Measurements from ENCODE around the gene EFNA5.

Gene EFNA5

DNA sequence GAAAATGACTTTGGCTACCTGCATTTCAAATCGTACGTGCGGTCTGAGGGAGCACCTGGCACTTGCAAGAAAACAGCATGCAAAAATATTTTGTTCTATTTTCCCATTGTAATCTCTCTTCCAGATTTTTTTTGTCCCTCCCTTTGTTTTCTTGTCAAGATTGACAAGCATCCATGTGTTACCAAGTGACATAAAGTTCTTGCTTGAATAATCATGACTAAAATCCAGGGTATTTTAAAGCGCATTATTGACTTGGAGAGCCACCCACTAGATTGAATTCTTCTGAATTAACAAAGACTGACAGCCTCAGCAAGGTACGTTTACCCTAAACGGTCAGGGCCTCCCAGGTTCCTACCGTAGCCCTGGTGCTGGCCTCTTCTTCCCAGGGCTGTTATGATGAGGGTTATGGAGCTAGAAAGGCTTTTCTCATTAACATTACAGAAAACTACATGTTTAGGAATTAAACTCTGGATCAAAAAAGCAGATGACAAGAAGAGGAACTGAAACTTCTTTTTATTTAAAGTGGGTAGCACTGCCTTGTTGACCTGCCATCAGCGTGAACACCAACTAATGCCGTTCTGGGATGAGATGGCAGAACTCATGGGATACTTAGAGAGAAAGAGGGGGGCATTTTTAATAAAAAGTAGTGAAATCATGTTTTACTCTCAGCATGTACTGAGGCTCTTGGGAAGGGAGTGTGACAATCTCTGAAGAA lies 297.0 kb downstream of the EFNA5 start:
- H3K27ac ChIP-seq (ENCODE audit: insufficient read depth, low read length, poor library complexity, severe bottlenecking) = no peak overlapping the region
- H3K9me3 ChIP-seq (ENCODE audit: control insufficient read depth, low read length) = no peaks in the 10 kb centered on the region
- H3K4me3 ChIP-seq (ENCODE audit: insufficient read depth, low read depth, low read length, poor library complexity, severe bottlenecking) = no peak overlapping the region
- no peaks in the 10 kb centered on the region for H3K36me3 ChIP-seq (ENCODE audit: control insufficient read depth, insufficient read depth, low read length)
- H3K27me3 ChIP-seq (replicated peaks; ENCODE audit: control insufficient read depth, insufficient read depth, low read length, poor library complexity, severe bottlenecking) = no peaks in the 10 kb centered on the region
- DNase-seq = no peak
- H3K4me1 ChIP-seq (ENCODE audit: control insufficient read depth, insufficient read depth, low read length, poor library complexity, severe bottlenecking) = no peaks in the 10 kb centered on the region

DNA sequence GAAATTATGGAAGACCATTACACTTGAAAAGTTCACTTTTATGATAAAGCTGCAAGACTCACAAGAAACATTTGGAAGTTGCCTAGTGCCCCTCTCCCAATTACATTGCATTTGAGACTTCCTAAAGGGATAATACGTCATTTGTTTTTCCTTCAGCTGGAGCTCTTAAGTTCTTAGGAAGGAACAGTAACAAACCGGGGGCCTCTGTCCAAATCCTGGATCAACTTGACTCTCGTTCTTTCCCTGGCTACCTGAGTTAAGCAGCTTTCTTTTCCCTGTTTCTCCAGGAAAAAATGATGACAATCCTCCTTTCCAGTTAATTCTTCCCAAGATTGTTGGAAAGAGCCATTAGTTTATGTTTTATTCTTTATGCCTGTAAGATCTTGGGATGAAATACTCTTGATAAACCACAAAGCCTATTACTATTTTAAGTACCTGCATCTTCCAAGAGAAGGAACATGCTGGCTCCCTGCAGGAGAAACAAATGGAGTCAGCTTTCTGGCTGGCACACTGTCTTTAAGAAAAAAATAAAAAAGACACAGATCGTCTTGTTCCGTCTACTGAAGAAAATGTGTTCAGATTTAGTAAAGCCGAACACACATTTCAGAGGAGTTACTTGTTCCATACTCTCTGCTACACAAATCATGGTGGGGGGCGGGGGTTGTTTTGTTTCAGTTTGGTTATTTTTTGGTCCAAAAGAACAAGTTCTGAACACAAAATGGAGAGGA lies 297.9 kb downstream of the EFNA5 start:
- Histone ChIP-seq H3K9me3 (ENCODE audit: control insufficient read depth, low read length) (no peaks in the 10 kb centered on the region), H3K4me1 (ENCODE audit: control insufficient read depth, insufficient read depth, low read length, poor library complexity, severe bottlenecking) (no peaks in the 10 kb centered on the region), H3K4me3 (ENCODE audit: insufficient read depth, low read depth, low read length, poor library complexity, severe bottlenecking) (no peak overlapping the region), H3K27ac (ENCODE audit: insufficient read depth, low read length, poor library complexity, severe bottlenecking) (no peak overlapping the region), H3K27me3 (replicated peaks; ENCODE audit: control insufficient read depth, insufficient read depth, low read length, poor library complexity, severe bottlenecking) (no peaks in the 10 kb centered on the region), H3K36me3 (ENCODE audit: control insufficient read depth, insufficient read depth, low read length) (no peaks in the 10 kb centered on the region)
- DNase-seq = no peak

DNA sequence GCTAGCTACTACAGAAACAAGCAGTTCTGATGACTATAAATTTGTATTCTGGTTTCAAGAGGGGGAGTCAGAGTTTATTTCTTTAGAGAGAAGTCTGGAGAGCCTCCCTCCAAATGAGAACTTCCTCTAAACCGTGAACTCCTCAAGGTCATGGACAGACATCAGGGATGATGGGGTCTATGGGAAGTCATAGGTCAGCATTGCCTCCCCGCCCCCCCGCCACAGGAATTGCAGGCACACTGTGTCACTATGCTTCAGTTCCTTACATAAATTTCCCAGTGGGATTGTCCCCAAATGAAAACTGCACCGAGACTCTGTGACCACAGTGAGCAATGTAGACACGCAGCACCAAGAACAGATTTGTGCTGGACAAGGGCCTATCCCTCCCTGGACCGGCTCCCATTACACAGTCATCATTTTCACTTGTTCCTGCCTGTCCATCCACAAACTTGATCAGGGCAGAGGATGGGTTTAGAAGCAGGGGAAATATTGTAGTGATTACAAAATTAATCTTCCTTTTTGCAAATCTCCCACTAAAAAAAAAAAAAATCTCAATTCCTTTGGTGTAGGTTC lies 300.3 kb downstream of the EFNA5 start:
- no peak overlapping the region for H3K4me3 ChIP-seq (ENCODE audit: insufficient read depth, low read depth, low read length, poor library complexity, severe bottlenecking)
- no peaks in the 10 kb centered on the region for H3K36me3 ChIP-seq (ENCODE audit: control insufficient read depth, insufficient read depth, low read length)
- DNase-seq = no peak
- no peaks in the 10 kb centered on the region for H3K9me3 ChIP-seq (ENCODE audit: control insufficient read depth, low read length)
- H3K27ac ChIP-seq (ENCODE audit: insufficient read depth, low read length, poor library complexity, severe bottlenecking) = no peak overlapping the region
- H3K4me1 ChIP-seq (ENCODE audit: control insufficient read depth, insufficient read depth, low read length, poor library complexity, severe bottlenecking) = no peaks in the 10 kb centered on the region
- H3K27me3 ChIP-seq (replicated peaks; ENCODE audit: control insufficient read depth, insufficient read depth, low read length, poor library complexity, severe bottlenecking) = no peaks in the 10 kb centered on the region

DNA sequence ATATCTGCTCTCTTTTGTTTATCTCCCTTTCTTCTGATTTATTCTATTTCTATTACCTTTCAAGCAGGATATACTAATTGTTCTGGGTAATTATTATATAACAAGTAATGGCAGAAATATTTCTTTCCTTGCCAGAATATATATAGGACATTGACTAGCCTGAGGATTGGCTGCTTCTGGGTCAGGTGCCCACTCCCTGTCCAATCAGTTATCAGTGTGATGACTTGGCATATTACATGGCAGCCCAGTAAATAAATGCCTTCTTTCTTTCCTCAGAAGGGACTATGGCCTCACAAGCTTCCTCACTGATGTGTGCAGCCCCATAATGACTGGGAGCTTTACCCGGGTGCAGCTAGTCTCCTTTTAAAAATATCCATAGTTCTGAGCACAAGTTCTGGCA lies 301.1 kb downstream of the EFNA5 start:
- no peak overlapping the region for H3K4me3 ChIP-seq (ENCODE audit: insufficient read depth, low read depth, low read length, poor library complexity, severe bottlenecking)
- H3K9me3 ChIP-seq (ENCODE audit: control insufficient read depth, low read length) = no peaks in the 10 kb centered on the region
- no peaks in the 10 kb centered on the region for H3K27me3 ChIP-seq (replicated peaks; ENCODE audit: control insufficient read depth, insufficient read depth, low read length, poor library complexity, severe bottlenecking)
- no peaks in the 10 kb centered on the region for H3K36me3 ChIP-seq (ENCODE audit: control insufficient read depth, insufficient read depth, low read length)
- H3K27ac ChIP-seq (ENCODE audit: insufficient read depth, low read length, poor library complexity, severe bottlenecking) = no peak overlapping the region
- no peaks in the 10 kb centered on the region for H3K4me1 ChIP-seq (ENCODE audit: control insufficient read depth, insufficient read depth, low read length, poor library complexity, severe bottlenecking)
- DNase-seq = no peak

DNA sequence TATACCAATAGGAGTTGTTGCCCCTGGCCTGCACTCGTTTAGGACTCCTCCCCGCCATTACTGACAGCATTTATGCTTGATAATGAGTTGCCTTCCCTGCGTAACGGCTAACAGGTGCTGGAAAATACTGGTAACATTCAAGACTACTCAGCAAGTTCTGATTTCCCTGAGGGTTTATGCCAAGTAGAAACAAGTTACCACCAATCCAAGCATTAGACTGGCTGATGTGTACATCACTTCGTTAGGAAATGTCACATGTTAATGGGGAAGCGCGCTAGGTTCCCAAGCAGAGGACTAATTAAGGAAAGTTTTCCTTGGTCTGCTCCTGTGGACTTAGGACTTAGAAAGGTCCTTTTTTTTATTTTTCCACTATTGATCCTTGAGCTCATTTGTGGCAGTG lies 302.1 kb downstream of the EFNA5 start:
- Histone ChIP-seq H3K4me3 (ENCODE audit: insufficient read depth, low read depth, low read length, poor library complexity, severe bottlenecking) (no peak overlapping the region), H3K27me3 (replicated peaks; ENCODE audit: control insufficient read depth, insufficient read depth, low read length, poor library complexity, severe bottlenecking) (no peaks in the 10 kb centered on the region), H3K9me3 (ENCODE audit: control insufficient read depth, low read length) (no peaks in the 10 kb centered on the region), H3K36me3 (ENCODE audit: control insufficient read depth, insufficient read depth, low read length) (no peaks in the 10 kb centered on the region), H3K27ac (ENCODE audit: insufficient read depth, low read length, poor library complexity, severe bottlenecking) (no peak overlapping the region), H3K4me1 (ENCODE audit: control insufficient read depth, insufficient read depth, low read length, poor library complexity, severe bottlenecking) (no peaks in the 10 kb centered on the region)
- DNase-seq = no peak

DNA sequence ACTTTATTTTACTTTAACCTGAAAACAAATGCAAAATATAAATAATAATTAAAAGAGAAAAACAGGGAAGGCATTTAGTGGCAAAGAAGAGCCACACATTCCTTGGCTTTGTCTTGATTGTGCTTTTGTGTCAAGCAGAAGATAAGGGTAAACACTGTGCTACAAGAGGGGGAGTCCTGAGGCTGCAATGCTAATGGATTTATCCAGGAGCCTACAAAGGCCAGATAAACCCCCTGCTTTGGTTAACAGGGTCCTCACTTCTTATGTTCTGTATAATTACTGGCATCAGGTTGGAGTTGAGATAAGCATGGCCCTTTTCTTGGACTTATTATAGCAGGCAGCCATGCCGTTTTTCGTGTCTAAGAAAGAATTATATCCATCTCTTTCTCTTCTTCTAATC lies 302.8 kb downstream of the EFNA5 start:
- Histone ChIP-seq H3K27me3 (replicated peaks; ENCODE audit: control insufficient read depth, insufficient read depth, low read length, poor library complexity, severe bottlenecking) (no peaks in the 10 kb centered on the region), H3K4me3 (ENCODE audit: insufficient read depth, low read depth, low read length, poor library complexity, severe bottlenecking) (no peak overlapping the region), H3K9me3 (ENCODE audit: control insufficient read depth, low read length) (no peaks in the 10 kb centered on the region), H3K4me1 (ENCODE audit: control insufficient read depth, insufficient read depth, low read length, poor library complexity, severe bottlenecking) (no peaks in the 10 kb centered on the region), H3K27ac (ENCODE audit: insufficient read depth, low read length, poor library complexity, severe bottlenecking) (no peak overlapping the region), H3K36me3 (ENCODE audit: control insufficient read depth, insufficient read depth, low read length) (no peaks in the 10 kb centered on the region)
- no peak for DNase-seq

DNA sequence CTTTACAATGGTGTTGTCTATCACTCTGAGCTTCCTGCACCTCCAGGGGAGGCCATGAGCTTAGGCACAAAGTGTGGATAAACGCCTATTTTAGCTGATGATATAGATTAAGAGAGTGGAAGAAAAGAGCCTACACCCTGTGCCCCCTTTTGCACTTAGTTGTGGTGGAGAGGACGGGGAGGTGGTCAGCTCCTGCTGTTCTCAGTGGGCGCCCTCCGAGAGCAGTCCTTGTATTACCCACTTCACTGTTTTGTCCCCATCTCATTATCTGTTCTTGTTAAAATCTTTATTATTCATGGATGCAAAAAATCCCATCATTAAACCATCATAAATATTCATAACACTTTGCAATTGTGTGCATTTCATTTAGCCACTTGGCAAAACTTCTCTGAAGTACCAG lies 303.3 kb downstream of the EFNA5 start:
- Histone ChIP-seq H3K9me3 (ENCODE audit: control insufficient read depth, low read length) (no peaks in the 10 kb centered on the region), H3K4me1 (ENCODE audit: control insufficient read depth, insufficient read depth, low read length, poor library complexity, severe bottlenecking) (no peaks in the 10 kb centered on the region), H3K27ac (ENCODE audit: insufficient read depth, low read length, poor library complexity, severe bottlenecking) (no peak overlapping the region), H3K36me3 (ENCODE audit: control insufficient read depth, insufficient read depth, low read length) (no peaks in the 10 kb centered on the region), H3K27me3 (replicated peaks; ENCODE audit: control insufficient read depth, insufficient read depth, low read length, poor library complexity, severe bottlenecking) (no peaks in the 10 kb centered on the region), H3K4me3 (ENCODE audit: insufficient read depth, low read depth, low read length, poor library complexity, severe bottlenecking) (no peak overlapping the region)
- DNase-seq = no peak

DNA sequence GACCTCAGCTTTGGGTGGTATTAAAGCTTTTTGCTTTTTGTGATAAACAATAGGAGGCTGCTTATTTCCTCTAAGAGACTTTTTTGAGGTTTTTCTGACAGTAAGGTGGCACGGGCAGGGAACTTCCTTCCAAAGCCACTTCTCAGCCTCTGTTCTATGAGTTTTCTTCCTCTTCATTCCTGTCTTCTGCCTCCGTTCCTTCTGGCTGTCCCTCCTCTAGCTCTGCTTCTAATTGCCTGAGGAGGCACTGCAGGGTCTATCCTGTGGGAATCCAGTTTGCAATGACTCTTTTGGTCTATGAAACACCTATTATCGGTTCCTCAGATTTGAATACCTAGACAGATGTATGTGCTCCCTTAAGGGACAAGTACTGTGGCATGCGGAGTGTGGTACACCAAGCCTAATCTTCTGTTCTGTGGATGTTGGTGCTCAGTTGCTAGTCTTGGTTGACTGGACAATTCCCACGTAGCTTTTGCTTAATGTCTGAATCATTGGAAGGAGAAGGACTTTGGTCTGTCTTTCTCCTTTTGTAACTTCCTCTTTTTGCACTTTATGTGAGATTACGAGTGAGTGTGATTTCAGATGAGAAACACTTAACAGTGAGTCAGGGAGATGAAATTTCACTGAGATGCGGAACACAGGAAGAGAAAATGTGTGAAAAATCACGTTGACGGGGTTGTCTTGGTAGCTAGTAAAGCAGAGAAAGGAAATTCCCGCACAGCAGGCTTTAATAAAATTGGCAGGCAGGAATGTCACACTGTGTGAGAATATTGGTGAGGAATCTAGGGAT lies 305.2 kb downstream of the EFNA5 start:
- DNase-seq = no peak
- Histone ChIP-seq H3K9me3 (ENCODE audit: control insufficient read depth, low read length) (no peaks in the 10 kb centered on the region), H3K4me1 (ENCODE audit: control insufficient read depth, insufficient read depth, low read length, poor library complexity, severe bottlenecking) (no peaks in the 10 kb centered on the region), H3K4me3 (ENCODE audit: insufficient read depth, low read depth, low read length, poor library complexity, severe bottlenecking) (no peak overlapping the region), H3K36me3 (ENCODE audit: control insufficient read depth, insufficient read depth, low read length) (no peaks in the 10 kb centered on the region), H3K27ac (ENCODE audit: insufficient read depth, low read length, poor library complexity, severe bottlenecking) (no peak overlapping the region), H3K27me3 (replicated peaks; ENCODE audit: control insufficient read depth, insufficient read depth, low read length, poor library complexity, severe bottlenecking) (no peaks in the 10 kb centered on the region)

DNA sequence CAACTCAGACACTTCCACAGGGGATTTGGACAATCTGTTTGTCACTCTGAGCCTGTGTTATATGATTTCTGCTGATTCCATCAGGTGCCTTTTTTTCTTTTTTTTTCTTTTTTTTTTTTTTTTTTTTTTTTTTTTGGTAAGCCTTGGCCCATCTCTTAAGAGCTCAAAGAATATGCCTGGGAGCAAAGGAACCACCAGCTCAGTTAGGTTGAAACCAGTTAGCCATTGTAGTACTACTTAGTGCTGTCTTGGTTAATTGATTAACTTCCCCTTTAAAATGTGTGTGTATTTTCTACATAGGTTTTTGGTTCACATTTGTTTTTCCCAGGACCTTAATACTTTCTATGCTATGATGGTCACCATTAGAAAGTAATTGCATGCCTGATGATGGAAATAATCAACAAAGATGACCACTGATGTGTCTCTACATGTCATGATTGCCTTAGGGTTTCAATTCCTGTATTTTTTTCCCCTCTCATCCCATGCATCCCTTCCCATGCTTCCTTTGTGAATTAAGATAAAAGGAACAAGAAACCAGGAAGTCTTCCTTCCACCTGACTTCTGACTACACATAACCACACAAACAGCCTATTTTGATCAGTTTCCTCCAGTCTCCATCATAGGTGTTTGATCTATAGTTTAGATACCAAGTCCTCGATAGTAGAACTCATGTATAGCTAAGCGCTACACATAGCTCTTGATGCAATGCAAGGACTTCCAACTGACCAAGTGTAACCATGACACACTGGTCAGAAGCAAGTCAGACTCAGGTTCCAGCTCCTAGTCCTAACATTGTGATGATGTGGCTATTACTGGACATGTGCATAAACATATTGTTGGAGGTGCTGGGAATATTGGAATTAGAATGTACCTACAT lies 306.1 kb downstream of the EFNA5 start:
- H3K4me3 ChIP-seq (ENCODE audit: insufficient read depth, low read depth, low read length, poor library complexity, severe bottlenecking) = no peak overlapping the region
- H3K27me3 ChIP-seq (replicated peaks; ENCODE audit: control insufficient read depth, insufficient read depth, low read length, poor library complexity, severe bottlenecking) = no peaks in the 10 kb centered on the region
- DNase-seq = no peak
- H3K36me3 ChIP-seq (ENCODE audit: control insufficient read depth, insufficient read depth, low read length) = no peaks in the 10 kb centered on the region
- no peaks in the 10 kb centered on the region for H3K9me3 ChIP-seq (ENCODE audit: control insufficient read depth, low read length)
- no peaks in the 10 kb centered on the region for H3K4me1 ChIP-seq (ENCODE audit: control insufficient read depth, insufficient read depth, low read length, poor library complexity, severe bottlenecking)
- no peak overlapping the region for H3K27ac ChIP-seq (ENCODE audit: insufficient read depth, low read length, poor library complexity, severe bottlenecking)

All from effector memory CD4-positive, alpha-beta T cell (primary cell).